HepG2 (cell line): ENCODE data around the gene MED23. TPM values are rescaled to one million over a fixed set of nuclear protein-coding genes. Genes with fewer than 3 reads are reported as not detected.
A peak's percentile ranks its signal among the peaks of the same experiment; 100 is the strongest.

ENCODE experiments used
- FOXA3 ChIP-seq: IDR thresholded peaks from 2 replicates; pipeline ENCODE4 v1.6.1; 2016; ENCODE audit warnings: missing genetic modification reagents, missing compliant biosample characterization
- ISL2 ChIP-seq: sonication (generic); formaldehyde crosslinking; IDR thresholded peaks from 2 replicates; pipeline ENCODE4 v1.5.0; 2020; ENCODE audit warnings: missing genetic modification reagents
- SALL1 ChIP-seq: sonication (generic); formaldehyde crosslinking; IDR thresholded peaks from 2 replicates; pipeline ENCODE4 v1.8.0; 2022; ENCODE audit warnings: mild to moderate bottlenecking, missing genetic modification reagents
- TAF15 ChIP-seq: fragments of 200-400 bp; formaldehyde crosslinking; IDR thresholded peaks from one replicate; pipeline ENCODE4 v1.6.1; 2018; ENCODE audit warnings: mild to moderate bottlenecking, low read depth, low read length; ENCODE audit not compliant: poor library complexity, severe bottlenecking
- ZBTB34 ChIP-seq: sonication (generic); formaldehyde crosslinking; IDR thresholded peaks from 2 replicates; pipeline ENCODE4 v1.8.0; 2022; ENCODE audit warnings: mild to moderate bottlenecking, missing genetic modification reagents
- ZKSCAN1 ChIP-seq: fragments of 150-350 bp; IDR thresholded peaks from 2 replicates; pipeline ENCODE4 v1.6.1; 2014; ENCODE audit warnings: low read length
- ZNF382 ChIP-seq: sonication (generic); formaldehyde crosslinking; IDR thresholded peaks from 2 replicates; pipeline ENCODE4 v1.5.0; 2020; ENCODE audit warnings: missing genetic modification reagents, mild to moderate bottlenecking, borderline replicate concordance
- ZNF768 ChIP-seq: sonication (generic); formaldehyde crosslinking; IDR thresholded peaks from 2 replicates; pipeline ENCODE4 v1.4.0; 2020; ENCODE audit warnings: missing genetic modification reagents
- ZNF883 ChIP-seq: sonication (generic); formaldehyde crosslinking; IDR thresholded peaks from 2 replicates; pipeline ENCODE4 v1.5.1; 2020; ENCODE audit warnings: mild to moderate bottlenecking, missing genetic modification reagents; ENCODE audit errors: not compliant biosample characterization
- polyA plus RNA-seq, 8 experiments: library from polyadenylated mRNA; depleted of rRNA in 3 of 8; stranded (reverse) in 7 of 8; unstranded in 1 of 8; fragments of >200 nt; fragmentation: Illumina TruSeq in 4 of 8; extraction: Trizol in 4 of 8; gene quantifications; 2 replicates each; pipeline versions ENCODE4 v1.2.1 to v1.2.3, GENCODE V29; 2011 to 2016; ENCODE audit warnings: low read depth in 4 of 8, missing spikeins in 1 of 8, mixed read lengths in 1 of 8; ENCODE audit not compliant: insufficient read depth in 1 of 8
- total RNA-seq, 5 experiments: library from RNA; depleted of rRNA; stranded (reverse); fragments of >200 nt; fragmentation: Illumina TruSeq; extraction: Trizol; gene quantifications; 2 replicates each; pipeline ENCODE4 v1.2.3, GENCODE V29; 2016; ENCODE audit warnings: low read depth in 1 of 5
- TF ChIP-seq, protein P1 (sequence below): sonication (generic); formaldehyde crosslinking; IDR thresholded peaks from 2 replicates; pipeline ENCODE4 v1.4.0; 2020; ENCODE audit warnings: missing genetic modification reagents
- TF ChIP-seq, protein P2 (sequence below): sonication (generic); formaldehyde crosslinking; IDR thresholded peaks from 2 replicates; pipeline ENCODE4 v1.4.0; 2020; ENCODE audit warnings: missing genetic modification reagents
- TF ChIP-seq, protein P3 (sequence below): IDR thresholded peaks from 2 replicates; pipeline ENCODE4 v1.6.1; 2012; ENCODE audit warnings: low read length, improper control_type of control experiment
- TF ChIP-seq, protein P4 (sequence below): sonication (generic); formaldehyde crosslinking; IDR thresholded peaks from 2 replicates; pipeline ENCODE4 v1.5.0; 2020; ENCODE audit warnings: mild to moderate bottlenecking, missing genetic modification reagents, borderline replicate concordance
- TF ChIP-seq, protein P5 (sequence below): sonication (generic); formaldehyde crosslinking; IDR thresholded peaks from 2 replicates; pipeline ENCODE4 v1.4.0; 2020; ENCODE audit warnings: missing genetic modification reagents, borderline replicate concordance

MED23 gene
- total and polyA plus RNA-seq, 2 of the 13 experiments (the other 11 are each of a cell fraction or from before 2014, with no cell fraction given), result 34.9 to 50.5 TPM

DNA sequence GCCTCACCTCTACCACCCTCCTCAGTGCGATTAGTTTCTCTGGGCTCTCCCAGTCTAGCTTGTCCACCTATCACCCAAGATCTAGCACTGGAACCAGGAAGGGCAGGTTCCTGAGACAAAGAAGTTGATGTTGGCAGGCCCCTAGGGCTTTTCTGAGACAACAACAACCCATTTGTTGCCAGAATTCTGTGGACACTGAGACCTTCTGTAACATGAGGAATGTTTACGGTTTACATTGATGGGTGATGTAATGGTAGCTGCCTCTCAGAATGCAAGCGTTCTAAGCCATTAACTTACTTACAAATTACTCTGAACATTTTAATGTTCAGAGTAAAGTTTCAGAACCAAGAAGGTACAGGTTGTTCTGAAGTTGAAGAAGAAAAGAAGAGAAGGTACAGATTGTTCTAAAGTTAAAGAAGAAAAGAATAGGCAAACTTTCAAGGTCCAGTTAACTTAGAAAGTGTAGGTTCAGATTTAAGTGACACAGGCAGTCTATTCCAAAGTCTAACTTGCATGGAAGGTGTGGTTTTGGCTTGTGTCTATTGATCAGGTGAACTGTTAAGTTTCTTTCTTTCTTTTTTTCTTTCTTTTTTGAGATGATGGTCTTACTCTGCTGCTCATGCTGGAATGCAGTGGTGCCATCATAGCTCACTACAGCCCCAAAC, 3.7 kb upstream of the MED23 start (continued):
- TF ChIP-seq, protein P1, sequence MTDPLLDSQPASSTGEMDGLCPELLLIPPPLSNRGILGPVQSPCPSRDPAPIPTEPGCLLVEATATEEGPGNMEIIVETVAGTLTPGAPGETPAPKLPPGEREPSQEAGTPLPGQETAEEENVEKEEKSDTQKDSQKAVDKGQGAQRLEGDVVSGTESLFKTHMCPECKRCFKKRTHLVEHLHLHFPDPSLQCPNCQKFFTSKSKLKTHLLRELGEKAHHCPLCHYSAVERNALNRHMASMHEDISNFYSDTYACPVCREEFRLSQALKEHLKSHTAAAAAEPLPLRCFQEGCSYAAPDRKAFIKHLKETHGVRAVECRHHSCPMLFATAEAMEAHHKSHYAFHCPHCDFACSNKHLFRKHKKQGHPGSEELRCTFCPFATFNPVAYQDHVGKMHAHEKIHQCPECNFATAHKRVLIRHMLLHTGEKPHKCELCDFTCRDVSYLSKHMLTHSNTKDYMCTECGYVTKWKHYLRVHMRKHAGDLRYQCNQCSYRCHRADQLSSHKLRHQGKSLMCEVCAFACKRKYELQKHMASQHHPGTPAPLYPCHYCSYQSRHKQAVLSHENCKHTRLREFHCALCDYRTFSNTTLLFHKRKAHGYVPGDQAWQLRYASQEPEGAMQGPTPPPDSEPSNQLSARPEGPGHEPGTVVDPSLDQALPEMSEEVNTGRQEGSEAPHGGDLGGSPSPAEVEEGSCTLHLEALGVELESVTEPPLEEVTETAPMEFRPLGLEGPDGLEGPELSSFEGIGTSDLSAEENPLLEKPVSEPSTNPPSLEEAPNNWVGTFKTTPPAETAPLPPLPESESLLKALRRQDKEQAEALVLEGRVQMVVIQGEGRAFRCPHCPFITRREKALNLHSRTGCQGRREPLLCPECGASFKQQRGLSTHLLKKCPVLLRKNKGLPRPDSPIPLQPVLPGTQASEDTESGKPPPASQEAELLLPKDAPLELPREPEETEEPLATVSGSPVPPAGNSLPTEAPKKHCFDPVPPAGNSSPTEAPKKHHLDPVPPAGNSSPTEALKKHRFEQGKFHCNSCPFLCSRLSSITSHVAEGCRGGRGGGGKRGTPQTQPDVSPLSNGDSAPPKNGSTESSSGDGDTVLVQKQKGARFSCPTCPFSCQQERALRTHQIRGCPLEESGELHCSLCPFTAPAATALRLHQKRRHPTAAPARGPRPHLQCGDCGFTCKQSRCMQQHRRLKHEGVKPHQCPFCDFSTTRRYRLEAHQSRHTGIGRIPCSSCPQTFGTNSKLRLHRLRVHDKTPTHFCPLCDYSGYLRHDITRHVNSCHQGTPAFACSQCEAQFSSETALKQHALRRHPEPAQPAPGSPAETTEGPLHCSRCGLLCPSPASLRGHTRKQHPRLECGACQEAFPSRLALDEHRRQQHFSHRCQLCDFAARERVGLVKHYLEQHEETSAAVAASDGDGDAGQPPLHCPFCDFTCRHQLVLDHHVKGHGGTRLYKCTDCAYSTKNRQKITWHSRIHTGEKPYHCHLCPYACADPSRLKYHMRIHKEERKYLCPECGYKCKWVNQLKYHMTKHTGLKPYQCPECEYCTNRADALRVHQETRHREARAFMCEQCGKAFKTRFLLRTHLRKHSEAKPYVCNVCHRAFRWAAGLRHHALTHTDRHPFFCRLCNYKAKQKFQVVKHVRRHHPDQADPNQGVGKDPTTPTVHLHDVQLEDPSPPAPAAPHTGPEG (CRISPR knock-in tag), result no peak
- TF ChIP-seq ISL2 (CRISPR knock-in tag), result no peak
- TF ChIP-seq ZBTB34 (CRISPR knock-in tag), result no peak
- TF ChIP-seq, protein P2, sequence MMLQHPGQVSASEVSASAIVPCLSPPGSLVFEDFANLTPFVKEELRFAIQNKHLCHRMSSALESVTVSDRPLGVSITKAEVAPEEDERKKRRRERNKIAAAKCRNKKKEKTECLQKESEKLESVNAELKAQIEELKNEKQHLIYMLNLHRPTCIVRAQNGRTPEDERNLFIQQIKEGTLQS (CRISPR knock-in tag), result no peak
- TF ChIP-seq, protein P3, sequence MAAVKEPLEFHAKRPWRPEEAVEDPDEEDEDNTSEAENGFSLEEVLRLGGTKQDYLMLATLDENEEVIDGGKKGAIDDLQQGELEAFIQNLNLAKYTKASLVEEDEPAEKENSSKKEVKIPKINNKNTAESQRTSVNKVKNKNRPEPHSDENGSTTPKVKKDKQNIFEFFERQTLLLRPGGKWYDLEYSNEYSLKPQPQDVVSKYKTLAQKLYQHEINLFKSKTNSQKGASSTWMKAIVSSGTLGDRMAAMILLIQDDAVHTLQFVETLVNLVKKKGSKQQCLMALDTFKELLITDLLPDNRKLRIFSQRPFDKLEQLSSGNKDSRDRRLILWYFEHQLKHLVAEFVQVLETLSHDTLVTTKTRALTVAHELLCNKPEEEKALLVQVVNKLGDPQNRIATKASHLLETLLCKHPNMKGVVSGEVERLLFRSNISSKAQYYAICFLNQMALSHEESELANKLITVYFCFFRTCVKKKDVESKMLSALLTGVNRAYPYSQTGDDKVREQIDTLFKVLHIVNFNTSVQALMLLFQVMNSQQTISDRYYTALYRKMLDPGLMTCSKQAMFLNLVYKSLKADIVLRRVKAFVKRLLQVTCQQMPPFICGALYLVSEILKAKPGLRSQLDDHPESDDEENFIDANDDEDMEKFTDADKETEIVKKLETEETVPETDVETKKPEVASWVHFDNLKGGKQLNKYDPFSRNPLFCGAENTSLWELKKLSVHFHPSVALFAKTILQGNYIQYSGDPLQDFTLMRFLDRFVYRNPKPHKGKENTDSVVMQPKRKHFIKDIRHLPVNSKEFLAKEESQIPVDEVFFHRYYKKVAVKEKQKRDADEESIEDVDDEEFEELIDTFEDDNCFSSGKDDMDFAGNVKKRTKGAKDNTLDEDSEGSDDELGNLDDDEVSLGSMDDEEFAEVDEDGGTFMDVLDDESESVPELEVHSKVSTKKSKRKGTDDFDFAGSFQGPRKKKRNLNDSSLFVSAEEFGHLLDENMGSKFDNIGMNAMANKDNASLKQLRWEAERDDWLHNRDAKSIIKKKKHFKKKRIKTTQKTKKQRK, result no peak
- TF ChIP-seq, protein P4, sequence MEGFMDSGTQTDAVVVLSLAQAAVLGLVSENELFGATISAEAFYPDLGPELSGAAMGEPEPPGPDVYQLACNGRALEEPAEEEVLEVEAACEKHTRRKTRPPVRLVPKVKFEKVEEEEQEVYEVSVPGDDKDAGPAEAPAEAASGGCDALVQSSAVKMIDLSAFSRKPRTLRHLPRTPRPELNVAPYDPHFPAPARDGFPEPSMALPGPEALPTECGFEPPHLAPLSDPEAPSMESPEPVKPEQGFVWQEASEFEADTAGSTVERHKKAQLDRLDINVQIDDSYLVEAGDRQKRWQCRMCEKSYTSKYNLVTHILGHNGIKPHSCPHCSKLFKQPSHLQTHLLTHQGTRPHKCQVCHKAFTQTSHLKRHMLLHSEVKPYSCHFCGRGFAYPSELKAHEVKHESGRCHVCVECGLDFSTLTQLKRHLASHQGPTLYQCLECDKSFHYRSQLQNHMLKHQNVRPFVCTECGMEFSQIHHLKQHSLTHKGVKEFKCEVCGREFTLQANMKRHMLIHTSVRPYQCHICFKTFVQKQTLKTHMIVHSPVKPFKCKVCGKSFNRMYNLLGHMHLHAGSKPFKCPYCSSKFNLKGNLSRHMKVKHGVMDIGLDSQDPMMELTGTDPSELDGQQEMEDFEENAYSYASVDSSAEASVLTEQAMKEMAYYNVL (CRISPR knock-in tag), result no peak
- TF ChIP-seq SALL1, result peak; percentile 27; the same call in 1 of the 2 replicates
- no peak for TF ChIP-seq ZKSCAN1
- no peak for TF ChIP-seq ZNF382 (CRISPR knock-in tag)
- no peak for TF ChIP-seq ZNF883
- peak; percentile 71 for TF ChIP-seq FOXA3 (CRISPR knock-in tag)
- TF ChIP-seq, protein P5, sequence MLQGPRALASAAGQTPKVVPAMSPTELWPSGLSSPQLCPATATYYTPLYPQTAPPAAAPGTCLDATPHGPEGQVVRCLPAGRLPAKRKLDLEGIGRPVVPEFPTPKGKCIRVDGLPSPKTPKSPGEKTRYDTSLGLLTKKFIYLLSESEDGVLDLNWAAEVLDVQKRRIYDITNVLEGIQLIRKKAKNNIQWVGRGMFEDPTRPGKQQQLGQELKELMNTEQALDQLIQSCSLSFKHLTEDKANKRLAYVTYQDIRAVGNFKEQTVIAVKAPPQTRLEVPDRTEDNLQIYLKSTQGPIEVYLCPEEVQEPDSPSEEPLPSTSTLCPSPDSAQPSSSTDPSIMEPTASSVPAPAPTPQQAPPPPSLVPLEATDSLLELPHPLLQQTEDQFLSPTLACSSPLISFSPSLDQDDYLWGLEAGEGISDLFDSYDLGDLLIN (CRISPR knock-in tag), result no peak
- TF ChIP-seq ZNF768 (CRISPR knock-in tag), result no peak
- no peak for TF ChIP-seq TAF15
